Stimulated activated memory B cell treated with anti-CD40 and anti-IgM and Interleukin-4, amounts not matched to agents 10 μg/mL and 1 μg/mL and 100 μg/mL, for 72 hours (primary cell): ENCODE measurements around the gene TANK.

Source experiments
- ATAC-seq: fragments of 150-1000 bp; cut with Tn5 transposase; 2 replicates; pipeline ENCODE4 v1.10.0; 2021
- H3K27ac Mint-ChIP-seq: one replicate; pipeline ENCODE4 v1.8.0; 2022; ENCODE audit warnings: mild to moderate bottlenecking, mixed read lengths
- H3K27me3 Mint-ChIP-seq: one replicate; pipeline ENCODE4 v1.8.0; 2022; ENCODE audit warnings: mixed read lengths
- H3K36me3 Mint-ChIP-seq: one replicate; pipeline ENCODE4 v1.8.0; 2022; ENCODE audit warnings: mixed read lengths
- H3K4me1 Mint-ChIP-seq: one replicate; pipeline ENCODE4 v1.8.0; 2022; ENCODE audit warnings: mixed read lengths
- H3K4me3 Mint-ChIP-seq: one replicate; pipeline ENCODE4 v1.8.0; 2022; ENCODE audit warnings: mild to moderate bottlenecking, moderate library complexity, mixed read lengths
- H3K9me3 Mint-ChIP-seq: one replicate; pipeline ENCODE4 v1.8.0; 2022; ENCODE audit warnings: mixed read lengths

TANK gene, protein sequence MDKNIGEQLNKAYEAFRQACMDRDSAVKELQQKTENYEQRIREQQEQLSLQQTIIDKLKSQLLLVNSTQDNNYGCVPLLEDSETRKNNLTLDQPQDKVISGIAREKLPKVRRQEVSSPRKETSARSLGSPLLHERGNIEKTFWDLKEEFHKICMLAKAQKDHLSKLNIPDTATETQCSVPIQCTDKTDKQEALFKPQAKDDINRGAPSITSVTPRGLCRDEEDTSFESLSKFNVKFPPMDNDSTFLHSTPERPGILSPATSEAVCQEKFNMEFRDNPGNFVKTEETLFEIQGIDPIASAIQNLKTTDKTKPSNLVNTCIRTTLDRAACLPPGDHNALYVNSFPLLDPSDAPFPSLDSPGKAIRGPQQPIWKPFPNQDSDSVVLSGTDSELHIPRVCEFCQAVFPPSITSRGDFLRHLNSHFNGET

DNA sequence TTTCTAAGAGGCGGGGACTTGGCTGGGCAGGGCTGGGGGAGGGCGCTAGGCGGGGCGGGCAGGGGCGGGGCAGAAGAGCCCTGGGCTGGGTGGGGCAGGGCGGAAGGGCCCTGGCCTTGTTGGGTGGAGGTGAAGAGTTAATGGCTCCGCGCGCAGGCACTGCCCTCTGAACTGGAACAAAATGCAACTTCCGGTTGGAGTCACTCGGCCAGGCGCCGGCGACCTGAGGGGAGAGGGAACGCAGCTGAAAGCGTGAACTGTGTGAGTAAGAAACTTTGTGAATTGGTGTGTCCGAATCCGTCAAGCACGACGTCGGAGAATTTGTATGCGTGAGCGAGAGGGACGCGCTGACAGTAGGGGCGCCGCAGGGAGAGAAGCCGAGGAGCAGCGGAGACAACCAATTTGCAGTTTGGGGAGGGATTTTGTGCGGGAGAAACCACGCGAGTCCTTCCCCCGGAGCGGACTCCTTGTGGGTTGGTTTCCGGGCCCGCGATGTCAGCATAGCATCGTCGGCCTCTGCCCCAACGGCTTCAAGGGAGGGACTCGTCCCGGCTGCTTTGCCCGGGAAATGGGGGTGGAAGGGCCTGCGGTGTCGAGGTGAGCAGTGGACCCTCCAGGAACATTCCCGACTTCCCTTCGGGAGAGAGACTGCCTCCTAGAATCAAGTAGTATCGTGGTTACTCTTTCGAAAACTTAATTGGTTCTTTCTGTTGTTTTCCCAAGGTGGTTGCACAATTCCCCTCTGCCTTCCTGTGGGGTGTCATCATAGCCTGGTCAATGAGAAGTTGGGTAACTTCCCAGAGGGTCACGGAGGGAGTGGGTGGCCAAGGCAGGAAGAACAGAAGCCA is at the start of gene TANK:
TSS of gene TANK (plus strand) at position 203 of the 848 bp plus-strand sequence. CDS start 19,235 bp downstream, outside the sequence.
- Mint-ChIP-seq H3K4me3 (peak within 1 kb of the TSS; percentile 93), H3K27ac (peak within 1 kb of the TSS; percentile 90), H3K4me1 (peaks cover 75% of the 10 kb centered on the region), H3K27me3 (no peaks in the 10 kb centered on the region), H3K9me3 (no peaks in the 10 kb centered on the region), H3K36me3 (peaks cover 38% of the 10 kb centered on the region)
- ATAC-seq, result peak; percentile 99

DNA sequence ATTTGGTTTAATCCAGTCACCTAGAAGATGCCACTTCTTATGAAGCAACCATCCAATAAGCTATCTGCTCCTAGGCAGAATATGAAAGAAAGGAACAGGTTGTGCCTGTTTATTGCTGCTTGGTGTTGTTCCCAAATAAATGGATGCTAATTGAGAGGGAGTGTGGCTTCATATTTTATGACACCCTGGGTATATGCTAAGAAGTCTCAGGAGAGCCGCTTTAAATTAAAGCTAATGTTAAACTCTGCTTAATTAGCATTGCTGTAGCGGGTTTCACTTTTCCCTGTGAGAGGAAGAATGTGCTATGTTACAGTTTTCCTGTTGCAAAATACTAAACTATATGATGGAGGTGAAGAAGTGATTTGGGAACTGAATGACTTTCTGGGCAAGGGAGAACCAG is 48.7 kb upstream of the TANK start:
- H3K4me3 Mint-ChIP-seq, result no peak overlapping the region
- no peaks in the 10 kb centered on the region for H3K9me3 Mint-ChIP-seq
- H3K27me3 Mint-ChIP-seq, result no peaks in the 10 kb centered on the region
- H3K27ac Mint-ChIP-seq, result no peak overlapping the region
- no peaks in the 10 kb centered on the region for H3K36me3 Mint-ChIP-seq
- peaks cover 27% of the 10 kb centered on the region for H3K4me1 Mint-ChIP-seq
- no peak for ATAC-seq

DNA sequence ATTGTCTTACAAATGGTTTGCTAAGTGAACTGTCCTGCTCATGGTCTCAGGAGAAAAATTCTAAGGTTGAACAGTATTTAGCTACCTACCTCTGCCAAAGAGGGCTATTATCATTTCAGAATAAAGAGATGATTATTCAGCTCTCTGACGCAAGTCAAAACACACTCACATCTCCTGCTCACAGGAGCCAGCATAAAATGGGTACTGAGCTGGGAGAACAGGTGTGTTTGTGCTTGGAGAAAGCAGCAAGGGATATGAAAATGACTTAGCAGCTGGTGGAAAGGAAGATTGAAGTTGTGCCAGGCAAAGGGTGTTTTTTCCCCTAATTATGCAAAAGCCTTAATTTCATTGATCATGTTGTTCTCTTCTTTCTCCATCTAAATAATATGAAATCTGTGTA is 47.3 kb upstream of the TANK start:
- ATAC-seq, result no peak
- Mint-ChIP-seq H3K27me3 (no peaks in the 10 kb centered on the region), H3K36me3 (no peaks in the 10 kb centered on the region), H3K9me3 (no peaks in the 10 kb centered on the region), H3K4me3 (no peak overlapping the region), H3K4me1 (peaks cover 34% of the 10 kb centered on the region), H3K27ac (no peak overlapping the region)

DNA sequence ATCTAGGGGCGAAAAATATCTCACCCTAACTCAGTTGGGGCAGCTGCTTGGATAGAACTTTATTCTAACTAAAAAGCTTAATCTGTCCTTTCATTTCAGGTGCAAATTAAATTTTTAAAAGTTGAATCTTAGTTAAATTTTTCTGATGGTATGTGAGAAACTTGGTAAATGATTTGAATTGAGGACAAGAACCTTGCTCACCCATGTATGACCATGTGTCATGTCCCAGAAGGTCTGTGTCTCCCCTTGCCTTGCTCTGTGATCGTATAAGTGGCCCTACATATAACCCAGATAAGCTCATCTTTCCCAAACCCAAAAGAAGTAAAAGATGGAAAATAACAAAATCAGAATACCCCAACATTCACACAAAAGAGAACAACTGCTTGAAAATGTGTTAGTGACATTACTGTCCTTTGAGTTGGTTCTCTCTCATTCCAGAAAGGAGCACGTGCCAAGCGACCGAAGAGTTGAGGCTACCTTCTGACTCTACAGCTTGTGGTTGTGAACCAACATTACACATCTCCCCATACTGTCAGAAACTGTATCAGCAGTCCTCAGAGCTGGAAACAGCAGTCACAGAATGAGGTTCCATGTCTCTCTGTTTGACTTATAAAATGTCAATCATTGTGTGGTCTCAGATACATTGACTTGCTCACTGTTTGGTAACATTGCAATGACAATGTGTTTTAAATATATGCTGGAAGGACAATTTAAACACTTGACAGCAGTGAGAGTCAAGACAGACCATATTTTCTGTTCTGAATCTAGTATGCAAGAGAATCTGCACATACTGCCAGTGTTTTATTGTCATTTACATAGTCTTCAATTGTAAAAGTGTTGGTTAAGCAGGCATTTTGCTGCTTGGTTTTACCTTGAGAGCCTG is 46.3 kb upstream of the TANK start:
- peaks cover 38% of the 10 kb centered on the region for H3K4me1 Mint-ChIP-seq
- no peak overlapping the region for H3K27ac Mint-ChIP-seq
- H3K27me3 Mint-ChIP-seq, result no peaks in the 10 kb centered on the region
- H3K36me3 Mint-ChIP-seq, result no peaks in the 10 kb centered on the region
- H3K9me3 Mint-ChIP-seq, result no peaks in the 10 kb centered on the region
- H3K4me3 Mint-ChIP-seq, result no peak overlapping the region
- ATAC-seq, result no peak

DNA sequence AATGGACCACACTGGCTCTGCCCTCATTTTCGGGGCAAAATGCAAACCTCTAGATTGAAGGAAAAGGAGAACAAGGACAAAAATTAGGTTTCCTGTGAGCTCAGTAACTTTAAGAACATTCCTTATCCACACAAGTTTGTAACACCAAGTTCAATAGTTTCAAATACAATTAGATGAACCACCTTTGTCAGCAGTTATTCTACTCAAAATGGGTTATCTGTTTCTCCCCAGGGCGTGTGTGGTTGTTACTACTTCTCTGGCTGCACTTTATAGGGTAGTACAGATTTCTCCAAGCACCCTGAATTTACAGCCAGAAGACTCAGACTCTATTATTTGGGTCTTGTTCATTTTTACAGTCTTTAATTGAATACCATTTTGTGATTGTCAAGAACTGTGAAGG is 45.0 kb upstream of the TANK start:
- Mint-ChIP-seq H3K4me1 (peaks cover 46% of the 10 kb centered on the region), H3K27ac (peak overlapping the region; percentile 3), H3K4me3 (no peak overlapping the region), H3K36me3 (no peaks in the 10 kb centered on the region), H3K27me3 (no peaks in the 10 kb centered on the region), H3K9me3 (no peaks in the 10 kb centered on the region)
- ATAC-seq, result no peak

DNA sequence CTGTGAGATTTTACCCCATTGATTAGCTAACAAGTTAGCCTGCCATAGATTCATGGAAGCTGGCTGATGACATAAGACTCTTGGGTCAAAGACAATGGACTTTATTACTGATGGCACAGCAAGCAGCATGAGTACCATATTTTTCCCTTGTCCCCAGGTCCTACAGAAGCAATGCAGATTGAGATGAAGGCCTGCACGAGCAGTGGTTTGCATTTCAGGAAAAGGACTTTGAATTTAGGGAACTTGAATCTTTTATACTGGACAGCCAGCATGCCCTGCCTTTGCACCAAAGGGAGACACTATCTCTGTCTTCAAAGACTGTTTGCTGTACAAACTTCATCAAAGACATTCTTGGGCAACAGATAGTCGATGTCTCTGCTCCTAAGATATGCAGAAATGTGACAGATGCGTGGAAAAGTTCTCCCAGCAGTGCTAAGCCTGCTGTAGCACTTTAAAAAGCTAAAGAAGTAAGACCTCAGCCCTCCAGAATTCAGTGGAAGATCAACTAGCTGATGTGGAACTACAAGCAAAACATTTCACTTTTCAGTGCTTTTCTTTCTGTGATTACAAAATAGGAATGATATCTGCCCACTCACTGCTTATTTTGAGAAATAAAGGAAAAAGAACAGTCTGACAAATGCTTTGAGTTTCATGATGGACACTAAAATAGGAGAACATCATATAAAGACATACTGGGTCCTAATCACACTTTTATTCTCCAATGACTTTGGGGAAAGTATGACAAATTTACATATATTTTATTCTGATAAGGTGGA is 44.4 kb upstream of the TANK start:
- peak overlapping the region; percentile 3 for H3K27ac Mint-ChIP-seq
- no peaks in the 10 kb centered on the region for H3K36me3 Mint-ChIP-seq
- no peak for ATAC-seq
- no peak overlapping the region for H3K4me3 Mint-ChIP-seq
- no peaks in the 10 kb centered on the region for H3K9me3 Mint-ChIP-seq
- no peaks in the 10 kb centered on the region for H3K27me3 Mint-ChIP-seq
- peaks cover 48% of the 10 kb centered on the region for H3K4me1 Mint-ChIP-seq

DNA sequence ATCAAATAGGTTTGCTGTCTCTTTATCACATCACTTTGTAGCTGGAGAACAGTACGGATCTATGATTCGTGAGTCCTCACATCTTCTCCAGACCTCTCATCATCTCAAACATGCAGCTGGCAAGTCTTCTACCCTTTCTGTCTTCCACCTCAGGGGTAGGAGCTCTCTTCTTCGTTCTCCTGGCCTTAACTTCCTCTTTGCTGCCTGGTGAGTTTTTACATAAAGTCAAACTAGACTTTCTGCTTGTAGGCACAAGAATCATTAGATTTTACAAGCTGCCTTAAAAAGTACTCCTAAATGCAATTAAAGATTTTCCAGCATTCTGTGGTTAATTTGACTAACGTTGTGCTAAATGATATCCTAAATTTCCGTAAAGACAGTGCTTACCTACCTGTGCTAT is 43.7 kb upstream of the TANK start:
- Mint-ChIP-seq H3K4me3 (no peak overlapping the region), H3K9me3 (no peaks in the 10 kb centered on the region), H3K27me3 (no peaks in the 10 kb centered on the region), H3K36me3 (no peaks in the 10 kb centered on the region), H3K4me1 (peaks cover 48% of the 10 kb centered on the region), H3K27ac (peak overlapping the region; percentile 3)
- ATAC-seq, result peak; percentile 64

DNA sequence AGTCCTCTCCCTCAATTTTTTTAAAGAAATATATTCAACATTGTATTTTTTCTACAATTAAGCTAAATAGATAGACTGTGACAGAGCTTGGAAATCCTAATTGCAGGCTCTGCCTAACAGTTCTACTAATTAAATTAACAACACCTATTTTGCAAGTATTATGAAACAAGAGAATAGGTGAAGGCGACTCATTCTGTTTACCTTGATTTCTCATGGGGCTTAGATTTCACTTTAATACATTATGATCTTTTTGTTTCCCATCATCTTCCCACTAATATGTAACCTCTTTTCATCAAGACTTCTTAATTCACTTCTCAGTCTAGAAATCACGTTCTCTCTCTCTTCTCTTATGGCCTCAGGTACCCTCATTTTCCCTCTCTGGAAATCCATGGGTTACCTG is 42.7 kb upstream of the TANK start:
- Mint-ChIP-seq H3K9me3 (no peaks in the 10 kb centered on the region), H3K4me1 (peaks cover 48% of the 10 kb centered on the region), H3K4me3 (no peak overlapping the region), H3K36me3 (no peaks in the 10 kb centered on the region), H3K27ac (no peak overlapping the region), H3K27me3 (no peaks in the 10 kb centered on the region)
- ATAC-seq, result no peak

DNA sequence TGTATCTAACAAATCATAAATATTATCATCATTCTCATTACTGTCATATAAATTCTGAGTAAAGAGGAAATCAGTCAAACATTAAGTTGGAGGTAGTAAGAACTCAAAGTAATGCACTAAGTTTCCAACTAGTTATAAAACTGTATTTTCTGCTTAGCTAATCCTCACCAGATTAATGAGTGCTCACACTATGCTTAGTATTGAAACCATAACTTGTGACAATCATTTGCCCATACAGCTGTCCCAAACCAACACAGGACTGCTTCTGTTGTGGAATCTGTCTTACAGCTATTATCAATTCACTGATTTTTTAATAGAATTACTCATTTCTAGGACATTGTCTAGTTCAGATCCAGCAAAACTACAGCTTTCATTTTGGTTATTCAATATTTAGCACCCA is 41.5 kb upstream of the TANK start:
- ATAC-seq, result no peak
- H3K4me3 Mint-ChIP-seq, result no peak overlapping the region
- H3K27me3 Mint-ChIP-seq, result no peaks in the 10 kb centered on the region
- H3K27ac Mint-ChIP-seq, result peak overlapping the region; percentile 69
- H3K36me3 Mint-ChIP-seq, result no peaks in the 10 kb centered on the region
- peaks cover 54% of the 10 kb centered on the region for H3K4me1 Mint-ChIP-seq
- H3K9me3 Mint-ChIP-seq, result no peaks in the 10 kb centered on the region

DNA sequence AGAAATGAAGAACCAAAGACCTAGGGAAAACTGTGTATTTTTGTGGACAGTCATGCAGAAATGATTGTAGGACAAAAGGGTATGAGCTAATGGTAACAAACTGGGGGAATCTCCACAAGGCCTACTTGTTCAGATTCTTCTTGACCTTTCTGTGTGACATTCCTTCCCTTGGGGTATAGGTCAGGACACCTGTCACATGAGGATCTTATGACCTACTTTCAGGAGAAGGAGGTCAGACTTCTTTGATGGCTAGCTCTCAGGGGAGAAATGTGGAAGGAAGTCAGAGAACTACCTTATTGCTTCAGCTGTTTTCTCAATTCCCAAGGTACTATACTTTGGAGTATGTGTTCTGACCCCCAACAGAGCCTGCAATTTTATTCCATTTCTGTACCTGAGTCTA is 40.7 kb upstream of the TANK start:
- H3K27me3 Mint-ChIP-seq, result no peaks in the 10 kb centered on the region
- peaks cover 55% of the 10 kb centered on the region for H3K4me1 Mint-ChIP-seq
- no peaks in the 10 kb centered on the region for H3K9me3 Mint-ChIP-seq
- peak; percentile 74 for ATAC-seq
- no peaks in the 10 kb centered on the region for H3K36me3 Mint-ChIP-seq
- no peak overlapping the region for H3K4me3 Mint-ChIP-seq
- peak overlapping the region; percentile 69 for H3K27ac Mint-ChIP-seq

DNA sequence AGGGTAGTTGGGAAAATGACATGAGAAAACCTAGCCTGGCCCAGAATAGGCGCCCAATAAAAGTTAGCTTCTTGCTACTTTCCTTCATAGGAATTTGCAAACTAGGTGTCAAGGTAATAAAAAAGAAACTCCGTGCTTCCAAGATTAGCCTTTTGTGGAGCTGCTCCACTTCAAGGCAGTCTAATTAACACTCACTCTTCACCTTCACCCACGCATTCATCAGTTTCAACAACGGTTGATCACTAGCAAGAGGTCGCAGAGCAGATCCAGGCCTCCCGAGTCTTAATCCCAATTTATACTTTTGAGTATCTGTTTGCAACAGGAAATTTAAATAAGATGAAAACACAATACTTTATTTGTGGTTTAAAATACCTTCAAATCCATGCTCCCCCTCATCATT is 39.5 kb upstream of the TANK start:
- no peak for ATAC-seq
- no peak overlapping the region for H3K27ac Mint-ChIP-seq
- H3K4me3 Mint-ChIP-seq, result no peak overlapping the region
- H3K36me3 Mint-ChIP-seq, result no peaks in the 10 kb centered on the region
- no peaks in the 10 kb centered on the region for H3K27me3 Mint-ChIP-seq
- H3K9me3 Mint-ChIP-seq, result no peaks in the 10 kb centered on the region
- peaks cover 54% of the 10 kb centered on the region for H3K4me1 Mint-ChIP-seq

DNA sequence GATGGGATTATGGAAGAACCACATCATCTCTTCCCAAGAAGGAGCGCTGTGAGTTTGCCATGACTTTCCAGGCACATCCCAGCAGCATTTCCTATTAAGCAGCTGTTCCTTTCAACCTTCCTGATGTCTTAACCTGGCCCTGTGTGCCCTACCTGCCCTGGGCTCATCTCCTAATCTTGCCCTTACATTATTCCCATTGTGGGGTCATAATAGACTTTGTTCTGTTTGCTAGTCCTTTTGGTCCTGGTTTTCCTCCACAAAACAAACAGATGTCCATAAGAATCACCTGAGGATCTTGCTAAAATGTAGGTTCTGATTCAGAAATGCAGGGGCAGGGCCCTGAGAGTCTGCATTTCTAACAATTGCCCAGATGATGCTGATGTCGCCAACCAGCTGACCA is 38.6 kb upstream of the TANK start:
- Mint-ChIP-seq H3K36me3 (no peaks in the 10 kb centered on the region), H3K27me3 (no peaks in the 10 kb centered on the region), H3K9me3 (no peaks in the 10 kb centered on the region), H3K4me1 (peaks cover 45% of the 10 kb centered on the region), H3K4me3 (no peak overlapping the region), H3K27ac (no peak overlapping the region)
- ATAC-seq, result no peak

DNA sequence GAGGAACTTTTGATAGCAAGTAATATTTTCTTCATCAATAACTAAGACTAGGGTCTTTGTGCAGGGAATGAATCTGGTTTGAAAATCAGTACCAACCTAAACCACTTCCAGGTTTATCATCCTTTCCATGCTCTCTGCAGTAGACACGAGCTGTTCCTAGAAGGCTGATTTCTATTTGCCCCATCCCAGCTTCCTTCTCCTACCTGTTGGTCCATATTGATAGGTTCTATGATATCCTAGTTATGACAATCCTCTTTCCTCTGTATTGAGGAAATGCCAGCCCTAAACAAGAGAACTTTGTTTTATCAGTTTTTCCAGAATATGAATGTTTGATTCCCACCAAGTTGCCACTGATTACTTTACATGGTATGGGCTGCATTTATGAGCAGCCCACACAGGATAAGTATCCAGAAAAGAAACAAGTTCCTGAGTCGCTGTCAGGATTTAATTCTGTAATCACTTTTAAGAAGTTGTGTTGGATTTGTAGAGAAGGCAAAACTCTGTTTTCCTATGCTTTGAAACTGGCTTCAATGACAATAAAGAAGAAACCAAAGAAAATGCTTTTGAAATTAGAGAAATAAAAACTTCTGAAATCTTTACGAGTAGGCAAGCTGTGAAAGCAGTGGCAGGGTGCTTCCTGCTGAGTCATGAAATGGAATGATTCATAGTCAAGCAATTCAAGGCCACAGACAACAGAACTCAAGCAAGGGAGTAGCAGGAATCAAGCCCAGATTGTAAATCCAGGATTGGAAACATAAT is 37.3 kb upstream of the TANK start:
- Mint-ChIP-seq H3K9me3 (no peaks in the 10 kb centered on the region), H3K4me1 (peaks cover 38% of the 10 kb centered on the region), H3K4me3 (no peak overlapping the region), H3K27ac (peak overlapping the region; percentile 3), H3K27me3 (no peaks in the 10 kb centered on the region), H3K36me3 (no peaks in the 10 kb centered on the region)
- no peak for ATAC-seq

DNA sequence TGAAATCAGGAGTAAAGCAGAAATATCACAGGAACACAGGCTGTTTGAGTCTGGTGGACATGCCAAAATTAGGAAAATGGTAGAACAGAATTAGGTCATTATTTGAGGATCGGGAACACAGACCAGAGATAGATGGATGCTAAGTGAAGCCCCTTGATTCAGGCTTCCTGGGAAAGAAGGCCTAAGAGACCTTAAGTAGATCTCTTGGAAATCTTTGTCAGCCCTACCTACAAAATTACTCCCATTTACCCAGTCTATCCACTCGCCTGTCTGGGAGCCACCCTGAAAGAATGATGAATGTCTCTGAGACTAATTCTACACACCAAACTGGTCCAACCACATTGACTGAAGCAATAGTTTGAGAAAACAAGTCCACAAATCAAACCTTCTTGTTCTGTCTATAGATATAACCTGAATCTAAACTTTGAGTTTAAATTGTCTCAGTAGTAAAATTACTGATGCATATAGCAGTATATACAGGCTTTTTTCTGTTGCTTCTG is 36.6 kb upstream of the TANK start:
- no peak overlapping the region for H3K4me3 Mint-ChIP-seq
- H3K27ac Mint-ChIP-seq, result peak overlapping the region; percentile 3
- no peaks in the 10 kb centered on the region for H3K9me3 Mint-ChIP-seq
- no peaks in the 10 kb centered on the region for H3K27me3 Mint-ChIP-seq
- H3K4me1 Mint-ChIP-seq, result peaks cover 33% of the 10 kb centered on the region
- H3K36me3 Mint-ChIP-seq, result no peaks in the 10 kb centered on the region
- ATAC-seq, result no peak
